WTC11 (cell line): ENCODE results near the gene ATP13A4. TPM values are rescaled to one million over a fixed set of nuclear protein-coding genes. Genes with fewer than 3 reads are reported as not detected.

Experiments used
- ATAC-seq: fragments of 200-7000 bp; cut with Tn5 transposase; 2 replicates; pipeline ENCODE4 v1.10.0; 2021; ENCODE audit warnings: mild to moderate bottlenecking, moderate library complexity
- CTCF ChIA-PET: fragments of 300-600 bp; sonication (Branson Sonifier 250); formaldehyde crosslinking; loops from one replicate; lab custom pipeline; 2021; ENCODE audit warnings: antibody characterized with exemption; lab: Charles Lee
- POLR2A ChIA-PET: fragments of 350-600 bp; sonication (Branson Sonifier 250); formaldehyde crosslinking; loops from one replicate; lab custom pipeline; 2021; ENCODE audit warnings: antibody characterized with exemption; lab: Charles Lee
- DNase-seq: peaks from one replicate; pipeline ENCODE4 v3.0.0; 2021; ENCODE audit warnings: low spot score
- H3K27ac Mint-ChIP-seq: 2 replicates; pipeline ENCODE4 v1.8.0; 2021; ENCODE audit warnings: mixed read lengths
- H3K27me3 Mint-ChIP-seq: 2 replicates; pipeline ENCODE4 v1.8.0; 2021; ENCODE audit warnings: low read depth, mild to moderate bottlenecking, moderate library complexity, mixed read lengths
- H3K36me3 Mint-ChIP-seq: 2 replicates; pipeline ENCODE4 v1.8.0; 2021; ENCODE audit warnings: mixed read lengths
- H3K4me1 Mint-ChIP-seq: 2 replicates; pipeline ENCODE4 v1.8.0; 2022; ENCODE audit warnings: mixed read lengths
- H3K4me3 Mint-ChIP-seq: 2 replicates; pipeline ENCODE4 v1.8.0; 2021; ENCODE audit warnings: mild to moderate bottlenecking, moderate library complexity, mixed read lengths
- H3K9me3 Mint-ChIP-seq: 2 replicates; pipeline ENCODE4 v1.8.0; 2021; ENCODE audit warnings: mixed read lengths
- FOXK1 ChIP-seq: sonication (generic); formaldehyde crosslinking; IDR thresholded peaks from 2 replicates; pipeline ENCODE4 v1.8.0; 2022; ENCODE audit warnings: mild to moderate bottlenecking, moderate library complexity, missing genetic modification reagents
- HMGA2 ChIP-seq: fragments of 250-450 bp; sonication (Bioruptor Pico); IDR thresholded peaks from 2 replicates; pipeline ENCODE4 v1.4.0; 2021; ENCODE audit warnings: mild to moderate bottlenecking, moderate library complexity
- MYBL2 ChIP-seq: sonication (generic); formaldehyde crosslinking; IDR thresholded peaks from 2 replicates; pipeline ENCODE4 v1.8.1; 2023; ENCODE audit warnings: mild to moderate bottlenecking, moderate library complexity, missing genetic modification reagents
- NFE2L1 ChIP-seq: sonication (generic); formaldehyde crosslinking; IDR thresholded peaks from 2 replicates; pipeline ENCODE4 v1.8.1; 2023; ENCODE audit warnings: missing genetic modification reagents
- NFYB ChIP-seq: sonication (generic); formaldehyde crosslinking; conservative IDR thresholded peaks from 2 replicates; pipeline ENCODE4 v1.8.0; 2022; ENCODE audit warnings: low read depth, missing genetic modification reagents
- SP1 ChIP-seq: sonication (generic); formaldehyde crosslinking; conservative IDR thresholded peaks from 2 replicates; pipeline ENCODE4 v1.8.1; 2022; ENCODE audit warnings: missing genetic modification reagents
- TEAD4 ChIP-seq: sonication (generic); formaldehyde crosslinking; IDR thresholded peaks from 2 replicates; pipeline ENCODE4 v1.8.0; 2022; ENCODE audit warnings: mild to moderate bottlenecking, missing genetic modification reagents
- ZNF121 ChIP-seq: sonication (generic); formaldehyde crosslinking; IDR thresholded peaks from 2 replicates; pipeline ENCODE4 v1.8.0; 2023; ENCODE audit warnings: missing genetic modification reagents
- ZNF416 ChIP-seq: fragments of 250-450 bp; sonication (Bioruptor Pico); IDR thresholded peaks from 2 replicates; pipeline ENCODE4 v1.9.0; 2021; ENCODE audit warnings: mild to moderate bottlenecking, inconsistent platforms
- total RNA-seq: library from RNA; stranded (reverse); gene quantifications from 3 replicates; pipeline ENCODE4 v1.2.3, GENCODE V29; 2021
- TF ChIP-seq, protein P1 (sequence below): sonication (generic); formaldehyde crosslinking; conservative IDR thresholded peaks from 2 replicates; pipeline ENCODE4 v1.8.1; 2022; ENCODE audit warnings: mild to moderate bottlenecking, missing genetic modification reagents
- TF ChIP-seq, protein P2 (sequence below): sonication (generic); formaldehyde crosslinking; IDR thresholded peaks from 2 replicates; pipeline ENCODE4 v1.8.0; 2022; ENCODE audit warnings: mild to moderate bottlenecking, missing genetic modification reagents
- TF ChIP-seq, protein P3 (sequence below): sonication (generic); formaldehyde crosslinking; IDR thresholded peaks from 2 replicates; pipeline ENCODE4 v1.8.0; 2023; ENCODE audit warnings: missing genetic modification reagents, mild to moderate bottlenecking, borderline replicate concordance
- TF ChIP-seq, protein P4 (sequence below): sonication (generic); formaldehyde crosslinking; IDR thresholded peaks from 2 replicates; pipeline ENCODE4 v1.8.1; 2023; ENCODE audit warnings: mild to moderate bottlenecking, missing genetic modification reagents, borderline replicate concordance
- TF ChIP-seq, protein P5 (sequence below): sonication (generic); formaldehyde crosslinking; IDR thresholded peaks from 2 replicates; pipeline ENCODE4 v1.8.1; 2023; ENCODE audit warnings: mild to moderate bottlenecking, moderate library complexity, missing genetic modification reagents
- TF ChIP-seq, protein P6 (sequence below): sonication (generic); formaldehyde crosslinking; IDR thresholded peaks from 2 replicates; pipeline ENCODE4 v1.8.0; 2022; ENCODE audit warnings: mild to moderate bottlenecking, missing genetic modification reagents

Gene ATP13A4
- total RNA-seq, 1 experiment from 2014 or later, result 0.20 TPM

DNA sequence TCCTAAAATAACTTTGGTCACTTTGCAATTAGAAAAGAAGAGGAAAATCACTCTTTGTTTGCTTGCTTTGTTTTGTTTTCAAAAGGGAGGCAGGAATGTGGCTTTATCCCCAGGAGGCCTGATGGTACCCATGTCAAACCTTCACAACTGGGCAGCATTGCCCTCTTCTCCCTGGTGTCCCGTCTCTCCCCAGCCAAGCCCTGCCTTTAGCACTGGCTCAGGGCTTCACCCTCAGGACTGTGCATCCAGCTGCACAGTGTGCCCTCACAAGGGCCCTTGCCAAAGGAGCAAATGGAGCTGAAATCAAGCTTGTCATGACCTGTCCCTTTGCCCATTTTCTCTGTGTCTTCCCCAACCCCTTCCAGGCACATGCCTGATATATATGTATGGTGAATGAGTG is 147.0 kb downstream of the ATP13A4 start (continued):
- TF ChIP-seq, protein P1, sequence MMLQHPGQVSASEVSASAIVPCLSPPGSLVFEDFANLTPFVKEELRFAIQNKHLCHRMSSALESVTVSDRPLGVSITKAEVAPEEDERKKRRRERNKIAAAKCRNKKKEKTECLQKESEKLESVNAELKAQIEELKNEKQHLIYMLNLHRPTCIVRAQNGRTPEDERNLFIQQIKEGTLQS, result no peak
- TF ChIP-seq NFE2L1 (CRISPR knock-in tag), result no peak
- no peak for TF ChIP-seq MYBL2

DNA sequence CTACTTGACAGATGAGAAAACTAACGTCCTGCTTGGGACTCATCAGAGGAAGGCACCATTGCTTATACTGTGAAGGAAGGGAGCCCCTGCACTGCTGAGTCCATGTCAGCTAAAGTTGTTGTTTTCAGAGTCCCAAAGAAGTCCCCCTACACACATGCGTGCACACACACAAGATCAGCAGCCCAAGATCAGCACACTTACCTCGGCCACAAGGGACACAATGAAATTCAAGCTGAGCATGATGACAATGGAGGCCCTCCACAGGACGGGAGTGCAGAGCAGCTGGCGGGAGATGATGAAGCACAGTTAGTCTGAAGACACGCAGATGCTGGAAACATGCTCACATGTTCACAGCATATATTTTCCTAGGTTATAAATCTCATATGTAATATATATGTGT is 147.6 kb downstream of the ATP13A4 start:
- Mint-ChIP-seq H3K36me3 (no peaks in the 10 kb centered on the region), H3K27ac (no peak overlapping the region), H3K27me3 (no peaks in the 10 kb centered on the region), H3K4me3 (no peak overlapping the region), H3K9me3 (peaks cover 5% of the 10 kb centered on the region), H3K4me1 (peaks cover 20% of the 10 kb centered on the region)
- ATAC-seq (peak; percentile 72), DNase-seq (no peak)
- ChIA-PET POLR2A (no interaction called here), CTCF (interaction anchor here (1.0 kb wide), 1 partner anchor 9 kb away, joined by 3 read pairs; no protein-coding TSS in a partner anchor)
- TF ChIP-seq HMGA2 (CRISPR knock-in tag) (no peak), FOXK1 (CRISPR knock-in tag) (no peak), TEAD4 (no peak), ZNF416 (no peak), ZNF121 (CRISPR knock-in tag) (no peak), SP1 (CRISPR knock-in tag) (no peak), NFYB (CRISPR knock-in tag) (no peak)
- TF ChIP-seq, protein P2, sequence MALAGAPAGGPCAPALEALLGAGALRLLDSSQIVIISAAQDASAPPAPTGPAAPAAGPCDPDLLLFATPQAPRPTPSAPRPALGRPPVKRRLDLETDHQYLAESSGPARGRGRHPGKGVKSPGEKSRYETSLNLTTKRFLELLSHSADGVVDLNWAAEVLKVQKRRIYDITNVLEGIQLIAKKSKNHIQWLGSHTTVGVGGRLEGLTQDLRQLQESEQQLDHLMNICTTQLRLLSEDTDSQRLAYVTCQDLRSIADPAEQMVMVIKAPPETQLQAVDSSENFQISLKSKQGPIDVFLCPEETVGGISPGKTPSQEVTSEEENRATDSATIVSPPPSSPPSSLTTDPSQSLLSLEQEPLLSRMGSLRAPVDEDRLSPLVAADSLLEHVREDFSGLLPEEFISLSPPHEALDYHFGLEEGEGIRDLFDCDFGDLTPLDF, result no peak
- TF ChIP-seq, protein P3, sequence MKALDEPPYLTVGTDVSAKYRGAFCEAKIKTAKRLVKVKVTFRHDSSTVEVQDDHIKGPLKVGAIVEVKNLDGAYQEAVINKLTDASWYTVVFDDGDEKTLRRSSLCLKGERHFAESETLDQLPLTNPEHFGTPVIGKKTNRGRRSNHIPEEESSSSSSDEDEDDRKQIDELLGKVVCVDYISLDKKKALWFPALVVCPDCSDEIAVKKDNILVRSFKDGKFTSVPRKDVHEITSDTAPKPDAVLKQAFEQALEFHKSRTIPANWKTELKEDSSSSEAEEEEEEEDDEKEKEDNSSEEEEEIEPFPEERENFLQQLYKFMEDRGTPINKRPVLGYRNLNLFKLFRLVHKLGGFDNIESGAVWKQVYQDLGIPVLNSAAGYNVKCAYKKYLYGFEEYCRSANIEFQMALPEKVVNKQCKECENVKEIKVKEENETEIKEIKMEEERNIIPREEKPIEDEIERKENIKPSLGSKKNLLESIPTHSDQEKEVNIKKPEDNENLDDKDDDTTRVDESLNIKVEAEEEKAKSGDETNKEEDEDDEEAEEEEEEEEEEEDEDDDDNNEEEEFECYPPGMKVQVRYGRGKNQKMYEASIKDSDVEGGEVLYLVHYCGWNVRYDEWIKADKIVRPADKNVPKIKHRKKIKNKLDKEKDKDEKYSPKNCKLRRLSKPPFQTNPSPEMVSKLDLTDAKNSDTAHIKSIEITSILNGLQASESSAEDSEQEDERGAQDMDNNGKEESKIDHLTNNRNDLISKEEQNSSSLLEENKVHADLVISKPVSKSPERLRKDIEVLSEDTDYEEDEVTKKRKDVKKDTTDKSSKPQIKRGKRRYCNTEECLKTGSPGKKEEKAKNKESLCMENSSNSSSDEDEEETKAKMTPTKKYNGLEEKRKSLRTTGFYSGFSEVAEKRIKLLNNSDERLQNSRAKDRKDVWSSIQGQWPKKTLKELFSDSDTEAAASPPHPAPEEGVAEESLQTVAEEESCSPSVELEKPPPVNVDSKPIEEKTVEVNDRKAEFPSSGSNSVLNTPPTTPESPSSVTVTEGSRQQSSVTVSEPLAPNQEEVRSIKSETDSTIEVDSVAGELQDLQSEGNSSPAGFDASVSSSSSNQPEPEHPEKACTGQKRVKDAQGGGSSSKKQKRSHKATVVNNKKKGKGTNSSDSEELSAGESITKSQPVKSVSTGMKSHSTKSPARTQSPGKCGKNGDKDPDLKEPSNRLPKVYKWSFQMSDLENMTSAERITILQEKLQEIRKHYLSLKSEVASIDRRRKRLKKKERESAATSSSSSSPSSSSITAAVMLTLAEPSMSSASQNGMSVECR (CRISPR knock-in tag), result no peak
- TF ChIP-seq, protein P4, sequence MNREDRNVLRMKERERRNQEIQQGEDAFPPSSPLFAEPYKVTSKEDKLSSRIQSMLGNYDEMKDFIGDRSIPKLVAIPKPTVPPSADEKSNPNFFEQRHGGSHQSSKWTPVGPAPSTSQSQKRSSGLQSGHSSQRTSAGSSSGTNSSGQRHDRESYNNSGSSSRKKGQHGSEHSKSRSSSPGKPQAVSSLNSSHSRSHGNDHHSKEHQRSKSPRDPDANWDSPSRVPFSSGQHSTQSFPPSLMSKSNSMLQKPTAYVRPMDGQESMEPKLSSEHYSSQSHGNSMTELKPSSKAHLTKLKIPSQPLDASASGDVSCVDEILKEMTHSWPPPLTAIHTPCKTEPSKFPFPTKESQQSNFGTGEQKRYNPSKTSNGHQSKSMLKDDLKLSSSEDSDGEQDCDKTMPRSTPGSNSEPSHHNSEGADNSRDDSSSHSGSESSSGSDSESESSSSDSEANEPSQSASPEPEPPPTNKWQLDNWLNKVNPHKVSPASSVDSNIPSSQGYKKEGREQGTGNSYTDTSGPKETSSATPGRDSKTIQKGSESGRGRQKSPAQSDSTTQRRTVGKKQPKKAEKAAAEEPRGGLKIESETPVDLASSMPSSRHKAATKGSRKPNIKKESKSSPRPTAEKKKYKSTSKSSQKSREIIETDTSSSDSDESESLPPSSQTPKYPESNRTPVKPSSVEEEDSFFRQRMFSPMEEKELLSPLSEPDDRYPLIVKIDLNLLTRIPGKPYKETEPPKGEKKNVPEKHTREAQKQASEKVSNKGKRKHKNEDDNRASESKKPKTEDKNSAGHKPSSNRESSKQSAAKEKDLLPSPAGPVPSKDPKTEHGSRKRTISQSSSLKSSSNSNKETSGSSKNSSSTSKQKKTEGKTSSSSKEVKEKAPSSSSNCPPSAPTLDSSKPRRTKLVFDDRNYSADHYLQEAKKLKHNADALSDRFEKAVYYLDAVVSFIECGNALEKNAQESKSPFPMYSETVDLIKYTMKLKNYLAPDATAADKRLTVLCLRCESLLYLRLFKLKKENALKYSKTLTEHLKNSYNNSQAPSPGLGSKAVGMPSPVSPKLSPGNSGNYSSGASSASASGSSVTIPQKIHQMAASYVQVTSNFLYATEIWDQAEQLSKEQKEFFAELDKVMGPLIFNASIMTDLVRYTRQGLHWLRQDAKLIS (CRISPR knock-in tag), result no peak
- TF ChIP-seq, protein P5, sequence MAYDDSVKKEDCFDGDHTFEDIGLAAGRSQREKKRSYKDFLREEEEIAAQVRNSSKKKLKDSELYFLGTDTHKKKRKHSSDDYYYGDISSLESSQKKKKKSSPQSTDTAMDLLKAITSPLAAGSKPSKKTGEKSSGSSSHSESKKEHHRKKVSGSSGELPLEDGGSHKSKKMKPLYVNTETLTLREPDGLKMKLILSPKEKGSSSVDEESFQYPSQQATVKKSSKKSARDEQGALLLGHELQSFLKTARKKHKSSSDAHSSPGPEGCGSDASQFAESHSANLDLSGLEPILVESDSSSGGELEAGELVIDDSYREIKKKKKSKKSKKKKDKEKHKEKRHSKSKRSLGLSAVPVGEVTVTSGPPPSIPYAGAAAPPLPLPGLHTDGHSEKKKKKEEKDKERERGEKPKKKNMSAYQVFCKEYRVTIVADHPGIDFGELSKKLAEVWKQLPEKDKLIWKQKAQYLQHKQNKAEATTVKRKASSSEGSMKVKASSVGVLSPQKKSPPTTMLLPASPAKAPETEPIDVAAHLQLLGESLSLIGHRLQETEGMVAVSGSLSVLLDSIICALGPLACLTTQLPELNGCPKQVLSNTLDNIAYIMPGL, result no peak
- TF ChIP-seq, protein P6, sequence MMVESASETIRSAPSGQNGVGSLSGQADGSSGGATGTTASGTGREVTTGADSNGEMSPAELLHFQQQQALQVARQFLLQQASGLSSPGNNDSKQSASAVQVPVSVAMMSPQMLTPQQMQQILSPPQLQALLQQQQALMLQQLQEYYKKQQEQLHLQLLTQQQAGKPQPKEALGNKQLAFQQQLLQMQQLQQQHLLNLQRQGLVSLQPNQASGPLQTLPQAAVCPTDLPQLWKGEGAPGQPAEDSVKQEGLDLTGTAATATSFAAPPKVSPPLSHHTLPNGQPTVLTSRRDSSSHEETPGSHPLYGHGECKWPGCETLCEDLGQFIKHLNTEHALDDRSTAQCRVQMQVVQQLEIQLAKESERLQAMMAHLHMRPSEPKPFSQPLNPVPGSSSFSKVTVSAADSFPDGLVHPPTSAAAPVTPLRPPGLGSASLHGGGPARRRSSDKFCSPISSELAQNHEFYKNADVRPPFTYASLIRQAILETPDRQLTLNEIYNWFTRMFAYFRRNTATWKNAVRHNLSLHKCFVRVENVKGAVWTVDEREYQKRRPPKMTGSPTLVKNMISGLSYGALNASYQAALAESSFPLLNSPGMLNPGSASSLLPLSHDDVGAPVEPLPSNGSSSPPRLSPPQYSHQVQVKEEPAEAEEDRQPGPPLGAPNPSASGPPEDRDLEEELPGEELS (CRISPR knock-in tag), result no peak
